Astrocyte of the cerebellum (primary cell): ENCODE measurements around the gene HNRNPL.
"Not testable (repeated sequence)": the region's sequence is repeated elsewhere in the genome, so short reads cannot be mapped to it uniquely, and the experiment has no call there.

ENCODE experiments used
- DNase-seq: peaks from one replicate; pipeline ENCODE4 v3.0.0-alpha.2; 2011; ENCODE audit warnings: low read depth
- H3K4me3 ChIP-seq: 2 replicates; pipeline ENCODE4 v1.5.1; 2011; ENCODE audit warnings: mild to moderate bottlenecking, low read depth, low read length, moderate library complexity
- in situ Hi-C: cut with HindIII; loops from 2 replicates; pipeline ENCODE4 v1.10.0; 2017; ENCODE audit warnings: low sequenced_read_pairs
- TF ChIP-seq, protein P1 (sequence below): IDR thresholded peaks from 2 replicates; pipeline ENCODE4 v1.5.1; 2012; ENCODE audit warnings: low read length, low read depth, moderate library complexity, mild to moderate bottlenecking; ENCODE audit errors: missing control alignments

HNRNPL gene

DNA sequence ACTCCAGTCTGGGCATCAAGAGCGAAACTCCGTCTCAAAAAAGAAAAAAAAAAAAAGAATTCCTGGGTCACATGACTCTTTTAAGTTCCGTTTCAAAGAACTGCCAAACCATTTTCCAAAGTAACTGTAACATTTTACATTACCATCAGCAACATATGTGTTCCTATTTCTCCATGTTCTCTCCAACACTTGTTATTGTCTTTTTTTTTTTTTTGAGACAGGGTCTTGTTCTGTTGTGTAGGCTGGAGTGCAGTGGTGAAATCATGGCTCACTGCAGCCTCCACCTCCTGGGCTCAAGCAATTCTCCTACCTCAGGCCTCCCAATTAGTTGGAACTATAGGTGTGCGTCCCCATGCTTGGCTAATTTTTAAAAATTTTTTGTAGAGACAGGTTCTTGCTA lies 54.2 kb downstream of the HNRNPL start:
- DNase-seq = no peak

DNA sequence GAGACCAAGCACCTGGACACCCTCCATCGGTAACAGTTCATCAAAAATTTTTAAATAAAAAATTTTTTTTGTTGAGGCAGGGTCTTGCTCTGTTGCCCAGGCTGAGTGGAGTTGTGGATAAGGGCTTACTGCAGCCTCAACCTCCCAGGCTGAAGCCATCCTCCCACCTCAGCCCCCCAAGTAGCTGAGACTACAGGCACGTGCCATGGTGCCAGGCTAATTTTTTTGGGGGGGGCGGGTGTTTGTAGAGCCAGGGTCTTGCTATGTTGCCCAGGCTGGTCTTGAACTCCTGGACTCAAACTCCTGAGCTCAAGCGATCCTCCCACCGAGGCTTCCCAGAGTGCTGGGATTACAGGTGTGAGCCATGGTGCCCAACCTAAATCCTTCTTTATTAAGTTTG lies 56.1 kb downstream of the HNRNPL start:
- no peak for DNase-seq
- H3K4me3 ChIP-seq = no peak overlapping the region
- in situ Hi-C loops = no loop called here
- TF ChIP-seq, protein P1, sequence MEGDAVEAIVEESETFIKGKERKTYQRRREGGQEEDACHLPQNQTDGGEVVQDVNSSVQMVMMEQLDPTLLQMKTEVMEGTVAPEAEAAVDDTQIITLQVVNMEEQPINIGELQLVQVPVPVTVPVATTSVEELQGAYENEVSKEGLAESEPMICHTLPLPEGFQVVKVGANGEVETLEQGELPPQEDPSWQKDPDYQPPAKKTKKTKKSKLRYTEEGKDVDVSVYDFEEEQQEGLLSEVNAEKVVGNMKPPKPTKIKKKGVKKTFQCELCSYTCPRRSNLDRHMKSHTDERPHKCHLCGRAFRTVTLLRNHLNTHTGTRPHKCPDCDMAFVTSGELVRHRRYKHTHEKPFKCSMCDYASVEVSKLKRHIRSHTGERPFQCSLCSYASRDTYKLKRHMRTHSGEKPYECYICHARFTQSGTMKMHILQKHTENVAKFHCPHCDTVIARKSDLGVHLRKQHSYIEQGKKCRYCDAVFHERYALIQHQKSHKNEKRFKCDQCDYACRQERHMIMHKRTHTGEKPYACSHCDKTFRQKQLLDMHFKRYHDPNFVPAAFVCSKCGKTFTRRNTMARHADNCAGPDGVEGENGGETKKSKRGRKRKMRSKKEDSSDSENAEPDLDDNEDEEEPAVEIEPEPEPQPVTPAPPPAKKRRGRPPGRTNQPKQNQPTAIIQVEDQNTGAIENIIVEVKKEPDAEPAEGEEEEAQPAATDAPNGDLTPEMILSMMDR = no peak

More for the DNA sequence above, 54.2 kb downstream of the HNRNPL start:
- TF ChIP-seq, protein P1 = no peak
- in situ Hi-C loops = no loop called here
- H3K4me3 ChIP-seq = no peak overlapping the region

DNA sequence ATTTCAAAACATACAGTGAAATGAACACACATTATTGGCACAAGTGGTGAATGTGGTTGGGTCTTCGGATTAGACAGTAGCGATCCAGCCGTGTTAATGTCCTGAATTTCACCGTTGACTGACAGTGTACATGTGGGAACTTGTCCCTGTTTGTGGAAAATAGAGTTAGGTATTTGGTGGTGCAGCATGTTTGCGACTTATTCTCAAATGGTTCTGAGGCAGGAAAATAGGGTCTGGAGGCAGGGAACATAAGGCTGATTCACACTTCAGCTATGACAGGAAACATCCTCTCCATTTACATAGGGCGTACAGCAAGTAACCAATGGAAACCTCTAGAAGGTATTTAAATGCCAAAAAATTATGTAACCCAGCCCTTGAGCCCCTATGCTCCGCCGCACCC lies 56.6 kb downstream of the HNRNPL start:
- DNase-seq = no peak
- TF ChIP-seq, protein P1 = no peak
- in situ Hi-C loops = no loop called here
- no peak overlapping the region for H3K4me3 ChIP-seq

DNA sequence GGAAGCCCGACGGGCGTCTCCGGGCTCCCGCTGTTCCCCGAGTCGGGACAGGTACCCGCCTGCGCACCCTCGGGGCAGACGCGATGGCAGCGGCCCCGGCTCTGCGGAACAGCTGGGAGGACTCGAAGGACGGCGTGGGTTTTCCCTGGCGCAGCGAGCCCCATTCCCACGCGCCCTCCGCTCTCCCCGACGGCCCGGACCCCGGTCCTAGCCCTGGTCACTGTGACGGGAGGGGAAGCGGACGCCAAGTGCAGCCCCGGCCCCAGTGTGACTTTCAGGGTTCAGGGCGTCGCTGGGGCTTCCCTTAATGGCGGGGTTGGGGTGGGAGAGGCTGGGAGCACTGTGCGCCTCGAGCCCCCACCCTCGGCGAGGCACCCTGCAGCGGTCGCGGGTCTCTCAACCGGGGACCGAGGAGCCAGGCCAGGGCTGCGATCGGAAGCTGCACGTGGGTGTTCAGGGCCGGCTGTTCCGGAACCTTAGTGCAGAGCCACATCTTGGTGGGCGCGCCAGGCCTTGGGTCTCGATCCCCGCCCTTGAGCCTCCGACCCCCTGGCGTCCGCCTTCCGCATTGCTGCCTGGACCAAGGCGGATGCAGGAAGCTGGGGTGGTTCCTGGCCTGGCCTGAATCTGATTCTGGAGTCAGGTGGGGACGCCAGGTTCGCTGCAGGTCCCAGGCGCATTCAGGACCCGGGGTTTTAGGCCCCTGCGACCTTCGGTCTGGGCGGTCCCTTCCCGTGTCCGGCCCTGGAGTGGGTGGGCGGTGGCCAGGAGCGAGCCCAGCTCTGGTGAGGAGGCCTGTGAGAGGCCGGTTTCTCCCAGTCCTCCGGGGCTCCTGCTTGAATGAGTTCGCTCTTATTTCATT lies 57.3 kb downstream of the HNRNPL start:
- DNase-seq = no peak
- H3K4me3 ChIP-seq = no peak overlapping the region
- in situ Hi-C loops = no loop called here
- TF ChIP-seq, protein P1 = peak; percentile 22

DNA sequence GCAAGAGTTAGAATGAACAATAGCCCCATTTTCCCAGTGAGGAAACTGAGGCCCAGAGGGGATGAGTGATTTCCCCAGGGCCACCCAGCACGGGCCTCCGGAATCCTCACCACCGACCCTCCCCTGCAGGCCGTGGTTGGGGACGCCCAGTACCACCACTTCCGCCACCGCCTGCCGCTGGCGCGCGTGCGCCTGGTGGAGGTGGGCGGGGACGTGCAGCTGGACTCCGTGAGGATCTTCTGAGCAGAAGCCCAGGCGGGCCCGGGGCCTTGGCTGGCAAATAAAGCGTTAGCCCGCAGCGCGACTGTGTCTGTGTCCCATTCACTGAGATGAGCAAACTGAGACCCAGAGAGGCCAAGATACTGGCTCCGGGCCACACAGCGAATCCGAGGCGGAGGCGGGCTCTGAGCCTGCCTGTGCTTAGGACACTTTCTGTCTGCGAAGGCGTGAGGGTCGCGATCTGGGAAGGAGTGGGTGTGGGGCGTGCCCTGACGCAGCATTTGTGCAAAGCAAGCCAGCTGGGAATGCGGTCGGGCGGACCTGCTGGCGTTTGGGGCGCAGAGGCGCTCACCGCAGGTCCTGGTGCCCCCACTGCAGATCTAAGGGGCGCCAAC lies 58.2 kb downstream of the HNRNPL start:
- DNase-seq, H3K4me3 ChIP-seq, in situ Hi-C loops: not testable (repeated sequence)

DNA sequence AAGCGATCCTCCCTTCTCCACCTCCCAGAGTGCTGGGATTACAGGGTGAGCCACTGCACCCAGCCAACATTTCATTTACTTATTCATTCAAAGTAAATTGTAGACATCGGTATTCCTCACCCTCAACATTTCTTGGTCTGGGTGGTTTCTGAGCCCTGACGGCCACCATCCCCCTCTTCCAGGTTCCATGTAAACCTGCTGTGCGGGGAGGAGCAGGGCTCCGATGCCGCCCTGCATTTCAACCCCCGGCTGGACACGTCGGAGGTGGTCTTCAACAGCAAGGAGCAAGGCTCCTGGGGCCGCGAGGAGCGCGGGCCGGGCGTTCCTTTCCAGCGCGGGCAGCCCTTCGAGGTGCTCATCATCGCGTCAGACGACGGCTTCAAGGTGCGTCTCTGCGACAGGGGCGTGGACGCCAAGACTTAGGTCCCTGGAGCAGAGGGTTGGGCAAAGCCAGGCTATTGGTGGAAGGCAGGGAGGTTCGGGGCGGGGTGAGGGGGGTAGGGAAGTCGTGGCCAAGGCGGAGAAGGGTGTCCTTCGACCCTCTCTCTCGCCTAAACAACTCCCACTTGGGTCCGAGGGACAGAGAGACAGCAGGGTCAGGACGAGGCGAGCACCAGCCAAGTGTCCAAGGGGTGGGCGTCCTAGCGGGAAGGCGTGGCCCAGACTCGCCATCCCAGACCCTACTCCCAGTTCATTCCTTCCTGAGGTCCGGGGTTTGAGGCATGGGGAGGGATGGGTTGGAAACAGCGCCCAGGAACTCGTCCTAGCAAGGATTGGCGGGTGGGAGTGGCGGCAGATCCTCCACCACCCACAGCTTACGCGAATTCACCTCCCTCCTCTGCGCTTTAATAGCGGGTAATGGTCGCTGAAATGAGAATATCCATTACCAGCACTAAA lies 59.0 kb downstream of the HNRNPL start:
- in situ Hi-C loops, H3K4me3 ChIP-seq, DNase-seq: not testable (repeated sequence)

DNA sequence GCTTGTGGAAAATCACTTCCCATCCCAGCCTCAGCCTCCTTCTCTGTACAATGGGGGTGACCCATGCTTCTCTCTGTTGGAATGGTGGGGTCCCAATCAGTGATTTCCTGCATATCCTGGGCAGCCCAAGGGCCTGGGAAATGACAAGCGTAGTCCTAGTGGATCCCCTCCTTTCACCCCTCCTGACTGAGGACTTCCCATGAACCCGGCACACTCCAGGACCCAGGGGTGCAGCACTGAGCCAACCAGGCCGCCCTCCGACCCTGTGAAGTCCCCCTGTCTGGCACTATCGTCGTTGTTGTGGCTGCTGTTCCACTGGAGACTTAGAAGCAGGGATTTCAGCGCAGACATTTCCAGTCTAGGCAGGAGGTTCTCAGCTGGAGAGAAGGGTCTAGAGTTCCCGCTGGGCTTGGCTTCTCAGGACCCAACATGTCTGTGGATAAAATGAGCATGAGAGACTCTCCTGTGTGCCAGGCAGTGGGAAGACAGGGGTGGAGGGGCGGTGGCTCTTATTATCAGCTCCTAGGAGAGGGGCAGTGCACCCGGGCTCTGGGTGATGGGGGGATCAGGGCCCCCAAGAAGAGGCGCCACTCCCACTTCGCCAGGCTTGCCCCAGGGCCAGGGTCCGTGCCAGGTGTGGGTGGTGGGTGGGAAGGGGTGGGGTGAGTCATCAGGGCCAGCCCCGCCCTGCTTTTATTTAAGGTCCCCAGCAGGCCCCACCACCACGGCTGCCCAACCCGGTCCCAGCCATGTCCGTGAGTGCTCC lies 61.1 kb downstream of the HNRNPL start, which contains the start of gene LGALS7B:
TSS of gene LGALS7B (plus strand) at position 723 of the 766 bp plus-strand sequence. CDS start at position 750, 27 bp downstream.
- no peak within 1 kb of the TSS for H3K4me3 ChIP-seq
- TF ChIP-seq, protein P1 = no peak
- DNase-seq = no peak
- in situ Hi-C loops = no loop called here
